ELR (cell line): ENCODE data around the gene KLHDC1.

Source experiments
- DNase-seq: peaks from one replicate; pipeline ENCODE4 v3.0.0-alpha.2; 2015; ENCODE audit warnings: low read depth

The KLHDC1 gene

GRCh38 chr14:49783394-49784014 is 90.6 kb downstream of the KLHDC1 start:
- DNase-seq, result no peak

DNA sequence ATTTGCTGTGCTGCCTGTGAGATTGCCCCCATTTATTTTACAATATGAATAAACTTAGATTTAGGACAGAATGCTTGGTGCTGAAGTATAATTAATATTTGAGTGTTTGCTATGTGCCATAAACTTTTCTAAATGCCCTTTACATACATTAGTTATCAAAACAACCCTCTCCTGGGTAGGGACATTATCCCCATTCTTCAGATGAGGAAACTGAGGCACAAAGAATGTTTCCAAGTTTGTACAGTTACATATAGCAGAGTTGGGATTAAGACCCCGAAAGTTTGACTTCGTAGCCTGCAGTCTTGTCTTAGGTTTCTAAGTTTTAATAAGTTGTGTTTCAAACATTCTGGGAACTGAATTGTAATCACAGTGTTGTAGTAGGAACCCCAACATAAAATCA is 93.4 kb downstream of the KLHDC1 start:
- no peak for DNase-seq

DNA sequence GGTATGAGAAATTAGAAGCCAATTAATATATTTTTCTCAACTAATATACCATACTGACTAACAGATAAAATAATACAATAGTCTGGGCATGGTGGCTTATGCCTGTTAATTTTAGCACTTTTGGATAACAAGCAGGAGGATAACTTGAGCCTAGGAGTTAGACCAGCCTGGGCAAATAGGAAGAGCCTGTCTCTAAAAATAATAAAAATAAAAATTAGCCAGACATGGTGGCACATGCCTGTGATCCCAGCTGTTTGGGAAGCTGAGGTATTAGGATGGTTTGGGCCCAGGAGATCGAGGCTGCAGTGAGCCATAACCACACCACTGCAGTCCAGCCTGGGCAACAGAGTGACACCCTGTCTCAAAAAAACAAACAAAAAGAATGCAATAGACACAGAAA is 99.7 kb downstream of the KLHDC1 start:
- DNase-seq, result no peak

- DNase-seq, result peak; percentile 55
These were observed 103.1 kb downstream of the KLHDC1 start for GRCh38 chr14:49796025-49796424.
